IMR-90 (cell line): ENCODE data around the gene ERG28. TPM values are rescaled to one million over a fixed set of nuclear protein-coding genes. Genes with fewer than 3 reads are reported as not detected.

Experiments used
- ATAC-seq: fragments of 200-7000 bp; cut with Tn5 transposase; 2 replicates; pipeline ENCODE4 v1.9.1; 2020; ENCODE audit warnings: low read depth, mild to moderate bottlenecking, moderate library complexity
- BruUV-seq: library from RNA; stranded (reverse); fragments of 400-500 nt; replicated peaks from 2 replicates; lab custom pipeline; 2021; lab: Mats Ljungman, UMichigan
- CTCF ChIA-PET: fragments of 300-600 bp; formaldehyde crosslinking; extraction: SDS; loops from one replicate; lab custom pipeline; 2021; ENCODE audit warnings: antibody characterized with exemption; lab: Yijun Ruan, JAX
- POLR2A ChIA-PET: fragments of 300-600 bp; sonication (Branson Sonifier 250); formaldehyde crosslinking; loops from one replicate; lab custom pipeline; 2022; ENCODE audit warnings: antibody characterized with exemption; ENCODE audit not compliant: unreplicated experiment; lab: Charles Lee
- DNase-seq: peaks from one replicate; pipeline ENCODE4 v3.0.0; 2013
- H2AFZ ChIP-seq: replicated peaks from 2 replicates; pipeline ENCODE3; 2013; ENCODE audit warnings: low read length, mild to moderate bottlenecking; ENCODE audit not compliant: poor library complexity
- H2AK5ac ChIP-seq: 2 replicates; pipeline ENCODE4 v1.6.1; 2013; ENCODE audit warnings: low read depth, low read length, inconsistent platforms
- H2AK9ac ChIP-seq: replicated peaks from 2 replicates; pipeline ENCODE3; 2013; ENCODE audit warnings: mild to moderate bottlenecking, low read depth, low read length, moderate library complexity; ENCODE audit not compliant: poor library complexity
- H2BK120ac ChIP-seq: 2 replicates; pipeline ENCODE4 v1.6.1; 2013; ENCODE audit warnings: low read depth, low read length, inconsistent platforms
- H2BK15ac ChIP-seq: 3 replicates; pipeline ENCODE4 v1.6.1; 2013; ENCODE audit warnings: low read depth, low read length, inconsistent platforms
- H2BK20ac ChIP-seq: 2 replicates; pipeline ENCODE4 v1.6.1; 2013; ENCODE audit warnings: low read depth, mild to moderate bottlenecking, inconsistent platforms, low read length, moderate library complexity
- H2BK5ac ChIP-seq: 2 replicates; pipeline ENCODE4 v1.6.1; 2013; ENCODE audit warnings: mild to moderate bottlenecking, low read depth, low read length, inconsistent platforms; ENCODE audit not compliant: poor library complexity, severe bottlenecking
- H3K14ac ChIP-seq: replicated peaks from 2 replicates; pipeline ENCODE4 v1.6.1; 2013; ENCODE audit warnings: low read depth, low read length, inconsistent platforms
- H3K18ac ChIP-seq: 2 replicates; pipeline ENCODE4 v1.6.1; 2013; ENCODE audit warnings: low read depth, low read length, control low read depth
- H3K23ac ChIP-seq: 2 replicates; pipeline ENCODE4 v1.6.1; 2013; ENCODE audit warnings: low read depth, low read length, inconsistent platforms
- H3K27ac ChIP-seq: 2 replicates; pipeline ENCODE4 v1.5.1; 2013; ENCODE audit warnings: mild to moderate bottlenecking, control low read depth, low read length; ENCODE audit not compliant: insufficient read depth
- H3K27me3 ChIP-seq: 2 replicates; pipeline ENCODE4 v1.6.1; 2013; ENCODE audit warnings: low read length; ENCODE audit not compliant: control insufficient read depth, insufficient read depth
- H3K36me3 ChIP-seq: 2 replicates; pipeline ENCODE4 v1.6.1; 2013; ENCODE audit warnings: low read length, mixed read lengths; ENCODE audit not compliant: control insufficient read depth, insufficient read depth
- H3K4ac ChIP-seq: 2 replicates; pipeline ENCODE4 v1.6.1; 2013; ENCODE audit warnings: low read depth, low read length, inconsistent platforms
- H3K4me1 ChIP-seq: 2 replicates; pipeline ENCODE4 v1.6.1; 2013; ENCODE audit warnings: low read length, mixed read lengths; ENCODE audit not compliant: control insufficient read depth, insufficient read depth
- H3K4me2 ChIP-seq: 2 replicates; pipeline ENCODE4 v1.6.1; 2013; ENCODE audit warnings: low read depth, mild to moderate bottlenecking, control low read depth, low read length, moderate library complexity
- H3K4me3 ChIP-seq: 2 replicates; pipeline ENCODE4 v1.5.1; 2013; ENCODE audit warnings: low read depth, mild to moderate bottlenecking, control low read depth, low read length, moderate library complexity; ENCODE audit not compliant: insufficient read depth
- H3K56ac ChIP-seq: 2 replicates; pipeline ENCODE4 v1.6.1; 2013; ENCODE audit warnings: low read length, inconsistent platforms; ENCODE audit not compliant: insufficient read depth; ENCODE audit errors: extremely low read depth
- H3K79me1 ChIP-seq, 2 experiments: 2 replicates each; pipeline ENCODE4 v1.6.1; 2013; ENCODE audit warnings: low read length in 2 of 2, inconsistent platforms in 1 of 2, low read depth in 1 of 2
- H3K9ac ChIP-seq: 2 replicates; pipeline ENCODE4 v1.6.1; 2013; ENCODE audit warnings: low read depth, low read length, control low read depth
- H3K9me1 ChIP-seq: 2 replicates; pipeline ENCODE4 v1.6.1; 2013; ENCODE audit warnings: low read length, inconsistent platforms; ENCODE audit not compliant: insufficient read depth
- H3K9me3 ChIP-seq: 2 replicates; pipeline ENCODE4 v1.6.1; 2013; ENCODE audit warnings: low read length; ENCODE audit not compliant: control insufficient read depth, insufficient read depth
- H4K20me1 ChIP-seq: 2 replicates; pipeline ENCODE4 v1.6.1; 2013; ENCODE audit warnings: low read length, inconsistent platforms; ENCODE audit not compliant: insufficient read depth
- H4K5ac ChIP-seq: 2 replicates; pipeline ENCODE4 v1.6.1; 2013; ENCODE audit warnings: mild to moderate bottlenecking, low read depth, low read length, control low read depth
- H4K8ac ChIP-seq, 2 experiments: 2 replicates each; pipeline ENCODE4 v1.6.1; 2013; ENCODE audit warnings: low read depth in 2 of 2, low read length in 2 of 2, control low read depth in 1 of 2, inconsistent platforms in 1 of 2
- H4K91ac ChIP-seq: 2 replicates; pipeline ENCODE4 v1.6.1; 2013; ENCODE audit warnings: low read depth, low read length, inconsistent platforms; ENCODE audit not compliant: insufficient read depth
- CEBPB ChIP-seq: IDR thresholded peaks from 2 replicates; pipeline ENCODE4 v1.6.1; 2012; ENCODE audit warnings: low read depth, low read length, improper control_type of control experiment
- CHD1 ChIP-seq: IDR thresholded peaks from 2 replicates; pipeline ENCODE4 v1.6.1; 2012; ENCODE audit warnings: low read depth, low read length, improper control_type of control experiment
- ELK1 ChIP-seq: fragments of 150-350 bp; IDR thresholded peaks from 2 replicates; pipeline ENCODE4 v1.6.1; 2016; ENCODE audit warnings: low read depth, mild to moderate bottlenecking, low read length, moderate library complexity, borderline replicate concordance
- FOS ChIP-seq: fragments of 150-350 bp; IDR thresholded peaks from 2 replicates; pipeline ENCODE4 v1.6.1; 2016; ENCODE audit warnings: low read depth, low read length
- MAFK ChIP-seq: IDR thresholded peaks from 2 replicates; pipeline ENCODE4 v1.6.1; 2012; ENCODE audit warnings: low read depth, low read length, improper control_type of control experiment
- MAZ ChIP-seq: IDR thresholded peaks from 2 replicates; pipeline ENCODE4 v1.6.1; 2012; ENCODE audit warnings: low read depth, mild to moderate bottlenecking, low read length, improper control_type of control experiment, moderate library complexity, borderline replicate concordance
- MXI1 ChIP-seq: IDR thresholded peaks from 2 replicates; pipeline ENCODE4 v1.6.1; 2012; ENCODE audit warnings: low read depth, mild to moderate bottlenecking, low read length, moderate library complexity, borderline replicate concordance
- NFE2L2 ChIP-seq: fragments of 150-350 bp; IDR thresholded peaks from 2 replicates; pipeline ENCODE4 v1.6.1; 2016; ENCODE audit warnings: low read depth, mild to moderate bottlenecking, low read length
- POLR2A ChIP-seq: IDR thresholded peaks from 2 replicates; pipeline ENCODE4 v1.6.1; 2012; ENCODE audit warnings: mild to moderate bottlenecking, low read depth, low read length
- RAD21 ChIP-seq: IDR thresholded peaks from 2 replicates; pipeline ENCODE4 v1.6.1; 2012; ENCODE audit warnings: low read length, improper control_type of control experiment
- RCOR1 ChIP-seq: IDR thresholded peaks from 2 replicates; pipeline ENCODE4 v1.6.1; 2012; ENCODE audit warnings: mild to moderate bottlenecking, low read length, improper control_type of control experiment; ENCODE audit not compliant: insufficient replicate concordance
- RFX5 ChIP-seq: IDR thresholded peaks from 2 replicates; pipeline ENCODE4 v1.8.0; 2012; ENCODE audit warnings: low read depth, mild to moderate bottlenecking, low read length, moderate library complexity
- WGBS, 2 experiments: methylation state at CpG; one replicate each; pipeline versions ENCODE4 v1.1.5 to v1.1.7; 2013; ENCODE audit warnings: missing lambda C conversion rate in 2 of 2; ENCODE audit not compliant: insufficient read length in 1 of 2; ENCODE audit errors: extremely low coverage in 2 of 2; 5-methylcytosine and 5-hydroxymethylcytosine counted together
- dilution Hi-C: fragments of 300-500 bp; cut with HindIII; formaldehyde crosslinking; loops from one replicate; pipeline ENCODE4 v1.14.3; 2018; ENCODE audit warnings: low sequenced_read_pairs; ENCODE audit not compliant: unreplicated experiment
- in situ Hi-C: fragments of 300-500 bp; cut with MboI; formaldehyde crosslinking; loops from 3 replicates; pipeline ENCODE4 v1.14.3; 2019; ENCODE audit warnings: low sequenced_read_pairs, inconsistent platforms, mixed read lengths
- intact Hi-C: fragments of 100-400 bp; cut with micrococcal nuclease; formaldehyde crosslinking; loops from 2 replicates; pipeline ENCODE4 v1.10.0; 2022
- polyA plus RNA-seq, 3 experiments: library from polyadenylated mRNA; depleted of rRNA; stranded (reverse); fragments of >200 nt; gene quantifications; 2 replicates each; pipeline ENCODE4 v1.2.3, GENCODE V29; 2012; ENCODE audit warnings: low replicate concordance in 1 of 3
- total RNA-seq: library from RNA; depleted of rRNA; stranded (reverse); fragments of >200 nt; gene quantifications from 2 replicates; pipeline ENCODE4 v1.2.3, GENCODE V29; 2012
- TF ChIP-seq, protein P1 (sequence below): conservative IDR thresholded peaks from 2 replicates; pipeline ENCODE4 v1.5.1; 2012; ENCODE audit warnings: mild to moderate bottlenecking, low read depth, low read length, improper control_type of control experiment
- TF ChIP-seq, protein P2 (sequence below): fragments of 150-350 bp; IDR thresholded peaks from 2 replicates; pipeline ENCODE4 v1.6.1; 2017; ENCODE audit warnings: mild to moderate bottlenecking, antibody characterized with exemption, low read length, low read depth

Gene ERG28
- total and polyA plus RNA-seq, 2 of the 4 experiments (the other 2 are of a cell fraction), result 0.90 to 15.4 TPM

- ATAC-seq, result no peak
Measured at GRCh38 chr14:75626863-75627262, 33.8 kb downstream of the ERG28 start.

More at GRCh38 chr14:75626863-75627262, 33.8 kb downstream of the ERG28 start:
- no CpG with 5 or more reads among the region's 3 CpGs for WGBS, 2 experiments
- dilution Hi-C loops (no loop called here), intact Hi-C loops (no loop called here), in situ Hi-C loops (no loop called here)
- H4K20me1 ChIP-seq, result no peaks in the 10 kb centered on the region
- DNase-seq, result no peak
- no peak overlapping the region for H3K4me2 ChIP-seq
- H3K18ac ChIP-seq, result no peak overlapping the region
- no peak overlapping the region for H2AK9ac ChIP-seq
- no peak overlapping the region for H3K27ac ChIP-seq
- ChIA-PET CTCF (no interaction called here), POLR2A (no interaction called here)
- no peaks in the 10 kb centered on the region for H3K36me3 ChIP-seq
- no peak overlapping the region for H3K4ac ChIP-seq
- no TSS peak for BruUV-seq
- H4K91ac ChIP-seq, result no peak overlapping the region
- no peaks in the 10 kb centered on the region for H3K9me3 ChIP-seq
- no peaks in the 10 kb centered on the region for H3K4me1 ChIP-seq
- H4K8ac ChIP-seq, result no peak overlapping the region
- H3K9me1 ChIP-seq, result no peaks in the 10 kb centered on the region
- H3K79me1 ChIP-seq, result no peaks in the 10 kb centered on the region
- TF ChIP-seq FOS, result no peak
- TF ChIP-seq RAD21, result no peak
- TF ChIP-seq ELK1, result no peak
- no peak for TF ChIP-seq MXI1
- TF ChIP-seq, protein P1, sequence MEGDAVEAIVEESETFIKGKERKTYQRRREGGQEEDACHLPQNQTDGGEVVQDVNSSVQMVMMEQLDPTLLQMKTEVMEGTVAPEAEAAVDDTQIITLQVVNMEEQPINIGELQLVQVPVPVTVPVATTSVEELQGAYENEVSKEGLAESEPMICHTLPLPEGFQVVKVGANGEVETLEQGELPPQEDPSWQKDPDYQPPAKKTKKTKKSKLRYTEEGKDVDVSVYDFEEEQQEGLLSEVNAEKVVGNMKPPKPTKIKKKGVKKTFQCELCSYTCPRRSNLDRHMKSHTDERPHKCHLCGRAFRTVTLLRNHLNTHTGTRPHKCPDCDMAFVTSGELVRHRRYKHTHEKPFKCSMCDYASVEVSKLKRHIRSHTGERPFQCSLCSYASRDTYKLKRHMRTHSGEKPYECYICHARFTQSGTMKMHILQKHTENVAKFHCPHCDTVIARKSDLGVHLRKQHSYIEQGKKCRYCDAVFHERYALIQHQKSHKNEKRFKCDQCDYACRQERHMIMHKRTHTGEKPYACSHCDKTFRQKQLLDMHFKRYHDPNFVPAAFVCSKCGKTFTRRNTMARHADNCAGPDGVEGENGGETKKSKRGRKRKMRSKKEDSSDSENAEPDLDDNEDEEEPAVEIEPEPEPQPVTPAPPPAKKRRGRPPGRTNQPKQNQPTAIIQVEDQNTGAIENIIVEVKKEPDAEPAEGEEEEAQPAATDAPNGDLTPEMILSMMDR, result no peak
- no peak for TF ChIP-seq RCOR1
- TF ChIP-seq POLR2A, result no peak
- TF ChIP-seq, protein P2, sequence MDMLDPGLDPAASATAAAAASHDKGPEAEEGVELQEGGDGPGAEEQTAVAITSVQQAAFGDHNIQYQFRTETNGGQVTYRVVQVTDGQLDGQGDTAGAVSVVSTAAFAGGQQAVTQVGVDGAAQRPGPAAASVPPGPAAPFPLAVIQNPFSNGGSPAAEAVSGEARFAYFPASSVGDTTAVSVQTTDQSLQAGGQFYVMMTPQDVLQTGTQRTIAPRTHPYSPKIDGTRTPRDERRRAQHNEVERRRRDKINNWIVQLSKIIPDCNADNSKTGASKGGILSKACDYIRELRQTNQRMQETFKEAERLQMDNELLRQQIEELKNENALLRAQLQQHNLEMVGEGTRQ, result no peak
- TF ChIP-seq CEBPB, result no peak
- no peak for TF ChIP-seq CHD1
- TF ChIP-seq MAFK, result no peak
- no peak for TF ChIP-seq MAZ
- no peak for TF ChIP-seq RFX5
- TF ChIP-seq NFE2L2, result no peak
- no peak overlapping the region for H2AFZ ChIP-seq
- no peak overlapping the region for H3K14ac ChIP-seq
- H3K4me3 ChIP-seq, result no peak overlapping the region
- H2AK5ac ChIP-seq, result no peak overlapping the region
- no peak overlapping the region for H2BK5ac ChIP-seq
- no peak overlapping the region for H3K9ac ChIP-seq
- peaks cover 16% of the 10 kb centered on the region; the same call in 1 of the 2 replicates for H3K27me3 ChIP-seq
- H4K5ac ChIP-seq, result no peak overlapping the region
- no peak overlapping the region for H2BK15ac ChIP-seq
- H2BK120ac ChIP-seq, result no peak overlapping the region
- H3K23ac ChIP-seq, result no peak overlapping the region
- H2BK20ac ChIP-seq, result no peak overlapping the region
- H3K56ac ChIP-seq, result no peak overlapping the region
